Fibroblast of skin of right quadriceps (primary cell): ENCODE measurements around the gene GPRIN1.

ENCODE experiments used
- DNase-seq: peaks from one replicate; pipeline ENCODE4 v3.0.0-alpha.2; 2013

The GPRIN1 gene

GRCh38 chr5:176621661-176622079, 11.7 kb upstream of the GPRIN1 start:
- no peak for DNase-seq

GRCh38 chr5:176620333-176620981, 10.5 kb upstream of the GPRIN1 start:
- no peak for DNase-seq

GRCh38 chr5:176619569-176620332, 9.8 kb upstream of the GPRIN1 start:
- no peak for DNase-seq

GRCh38 chr5:176619203-176619568, 9.2 kb upstream of the GPRIN1 start:
- DNase-seq = peak; percentile 88

DNA sequence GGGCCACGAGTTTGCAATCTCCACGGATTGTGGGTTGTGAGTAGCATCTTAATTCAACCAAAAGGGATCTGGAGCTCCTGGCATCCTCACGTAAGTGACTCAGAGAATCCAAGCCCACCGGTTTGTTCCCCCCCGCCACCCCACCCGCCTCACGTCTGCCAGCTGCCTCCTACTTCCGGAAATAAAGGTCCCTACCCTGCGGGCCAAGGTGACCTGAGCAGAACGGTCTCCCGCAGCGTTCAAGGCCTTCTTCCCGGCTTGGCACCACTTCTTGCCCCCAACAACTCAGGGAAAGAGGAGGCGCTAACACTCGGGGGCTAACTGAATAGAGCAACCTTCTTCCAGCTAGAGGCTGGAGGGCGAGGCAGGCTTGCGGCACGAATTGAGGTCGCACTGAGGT, 8.8 kb upstream of the GPRIN1 start:
- no peak for DNase-seq

DNA sequence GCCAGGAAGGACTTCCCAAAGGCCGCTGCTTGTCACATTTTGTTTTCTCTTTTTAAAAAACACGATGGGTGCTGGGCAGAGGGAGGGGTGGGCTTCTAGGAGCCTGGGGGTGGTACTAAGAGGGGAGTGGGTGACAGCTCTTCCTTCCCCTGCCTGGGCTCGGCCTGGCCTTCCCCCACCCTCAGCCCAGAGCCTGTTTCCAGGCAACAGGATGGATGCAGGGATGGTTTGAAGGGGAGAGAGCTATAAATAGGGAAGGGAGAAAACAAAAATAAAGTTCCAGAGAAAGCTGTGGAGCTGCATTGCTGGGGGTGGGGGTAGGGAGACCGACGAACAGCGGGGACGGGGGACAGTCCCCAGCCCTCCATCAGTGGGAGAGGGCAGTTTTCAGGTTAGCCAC, 6.6 kb upstream of the GPRIN1 start:
- no peak for DNase-seq

DNA sequence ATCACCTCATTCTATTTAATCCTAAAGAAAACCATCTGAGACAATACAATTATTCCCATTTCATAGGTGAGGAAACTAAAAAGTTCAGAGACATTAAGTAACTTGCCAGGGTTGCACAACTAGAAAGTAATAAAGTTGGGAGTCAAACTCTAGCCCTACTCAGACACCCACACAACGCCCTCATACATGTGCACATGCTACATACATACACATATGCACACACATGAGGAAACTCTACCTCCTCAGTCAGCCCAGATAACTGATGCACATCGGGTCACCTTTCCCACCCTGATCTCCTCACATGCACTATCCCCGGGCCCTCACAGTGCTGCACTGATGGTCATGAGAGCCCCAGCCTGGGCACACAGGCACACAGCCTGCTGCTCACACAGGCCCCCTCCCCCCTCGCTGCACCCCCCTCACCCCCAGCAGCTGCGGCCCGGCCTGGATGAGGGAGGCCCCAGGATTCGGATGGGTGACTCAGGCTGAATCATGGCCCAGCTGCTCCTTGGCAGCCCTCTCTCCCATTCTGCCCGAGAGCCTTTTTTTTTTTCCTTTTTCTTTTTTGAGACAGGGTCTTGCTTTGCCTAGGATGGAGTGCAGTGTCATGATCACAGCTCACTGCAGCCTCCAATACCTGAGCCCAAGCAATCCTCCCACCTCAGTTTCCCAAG, 5.0 kb upstream of the GPRIN1 start:
- peak; percentile 72 for DNase-seq

DNA sequence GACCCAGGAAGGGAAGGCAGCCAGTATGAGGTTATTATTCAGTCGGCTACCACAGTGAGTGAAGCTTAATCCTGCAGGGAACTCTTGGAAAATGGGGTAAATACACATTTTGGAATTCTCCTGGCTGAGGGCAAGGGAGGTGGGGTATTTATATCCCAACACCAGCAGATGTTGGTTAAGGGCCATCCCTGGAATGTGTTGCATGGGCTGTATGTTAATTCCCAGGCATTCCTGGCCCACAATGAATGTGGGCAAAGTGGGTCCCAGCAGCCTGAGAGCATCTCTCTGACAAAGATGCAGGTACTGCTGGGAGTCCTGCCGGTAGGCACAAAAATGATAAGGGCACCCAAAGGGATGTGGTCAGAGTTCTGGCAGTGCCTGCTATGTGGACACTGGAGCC, 2.9 kb upstream of the GPRIN1 start:
- no peak for DNase-seq

GRCh38 chr5:176612008-176612407, 2.1 kb upstream of the GPRIN1 start:
- no peak for DNase-seq

DNA sequence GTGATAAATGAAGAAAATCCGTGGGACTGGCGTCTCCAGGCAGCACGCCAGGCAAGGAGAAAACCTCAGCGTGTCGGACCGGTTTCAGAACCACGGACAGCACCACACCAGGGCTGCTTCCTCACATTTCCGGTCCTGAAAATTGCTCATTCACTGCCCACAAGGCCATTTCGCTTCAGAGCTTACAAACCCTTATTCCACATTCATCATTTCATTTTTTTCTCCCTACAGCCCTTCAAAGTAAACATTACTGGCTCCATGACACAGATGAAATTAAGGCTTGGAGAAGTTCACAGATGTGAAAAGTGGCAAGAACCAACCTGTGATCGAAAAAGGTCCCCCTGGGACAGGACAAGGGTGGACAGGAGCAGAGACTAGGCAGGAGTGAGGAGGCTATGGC, 1.5 kb upstream of the GPRIN1 start:
- peak; percentile 78 for DNase-seq

- DNase-seq = no peak
Measured at GRCh38 chr5:176610435-176610773, 448 bp upstream of the GPRIN1 start.

GRCh38 chr5:176608937-176609723, 826 bp downstream of the GPRIN1 start:
- no peak for DNase-seq

DNA sequence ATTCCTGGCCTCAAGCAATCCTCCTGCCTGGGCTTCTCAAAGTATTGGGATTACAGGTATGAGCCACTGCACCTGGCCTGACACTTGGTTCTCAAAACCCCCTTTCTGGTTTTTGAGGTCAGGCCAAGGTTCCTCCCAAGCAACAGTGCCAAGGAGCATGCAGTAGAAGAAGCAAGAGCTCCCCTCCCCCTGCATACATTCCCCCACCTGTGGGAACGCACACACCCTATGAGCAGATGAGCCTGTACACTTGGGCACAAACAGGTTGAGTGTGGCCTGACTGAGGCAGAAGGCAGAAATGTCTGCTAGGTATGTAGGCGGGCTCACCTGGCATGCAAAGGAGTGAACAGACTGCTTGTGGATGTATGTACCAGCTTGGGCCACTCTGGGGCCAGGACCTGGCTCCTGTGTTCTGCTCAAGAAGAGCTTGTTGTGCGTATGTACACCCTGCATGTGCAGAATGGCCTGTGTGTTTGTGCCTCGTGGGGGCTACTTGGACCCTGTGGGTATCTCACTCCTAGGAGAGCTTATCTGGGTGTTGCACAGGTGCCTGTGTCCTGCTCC, 1.7 kb downstream of the GPRIN1 start:
- no peak for DNase-seq

GRCh38 chr5:176606875-176607274, 3.1 kb downstream of the GPRIN1 start:
- DNase-seq = no peak

DNA sequence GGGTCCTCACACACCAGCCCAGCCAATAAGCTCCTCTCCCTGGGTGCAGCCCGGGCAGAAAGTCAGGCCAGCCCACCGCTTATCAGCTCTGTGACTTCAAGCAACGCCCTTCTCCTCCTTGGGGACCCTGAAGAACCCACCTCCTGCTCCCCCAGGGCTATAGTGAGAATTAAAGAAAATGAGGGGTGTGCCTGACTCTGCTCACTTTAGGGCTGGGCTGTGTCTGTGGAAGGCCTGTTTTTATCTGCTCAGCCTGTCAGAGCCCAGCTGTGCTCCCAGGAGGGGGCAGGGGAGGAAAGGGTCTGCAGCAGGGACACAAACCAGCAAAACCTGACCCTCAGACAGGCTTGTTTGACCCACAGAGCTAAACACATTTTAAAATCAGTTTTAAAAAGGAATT, 3.9 kb downstream of the GPRIN1 start:
- no peak for DNase-seq

GRCh38 chr5:176603091-176603490, 6.9 kb downstream of the GPRIN1 start:
- DNase-seq = no peak

- no peak for DNase-seq
Measured at GRCh38 chr5:176601901-176602482, 8.0 kb downstream of the GPRIN1 start.

- DNase-seq = peak; percentile 18
Measured at GRCh38 chr5:176599749-176600430, 10.1 kb downstream of the GPRIN1 start.

GRCh38 chr5:176597417-176598389, 12.3 kb downstream of the GPRIN1 start:
- no peak for DNase-seq

GRCh38 chr5:176596689-176597416, 13.1 kb downstream of the GPRIN1 start:
- DNase-seq = peak; percentile 19
